ENCODE results near the gene HOXD9.

DNA sequence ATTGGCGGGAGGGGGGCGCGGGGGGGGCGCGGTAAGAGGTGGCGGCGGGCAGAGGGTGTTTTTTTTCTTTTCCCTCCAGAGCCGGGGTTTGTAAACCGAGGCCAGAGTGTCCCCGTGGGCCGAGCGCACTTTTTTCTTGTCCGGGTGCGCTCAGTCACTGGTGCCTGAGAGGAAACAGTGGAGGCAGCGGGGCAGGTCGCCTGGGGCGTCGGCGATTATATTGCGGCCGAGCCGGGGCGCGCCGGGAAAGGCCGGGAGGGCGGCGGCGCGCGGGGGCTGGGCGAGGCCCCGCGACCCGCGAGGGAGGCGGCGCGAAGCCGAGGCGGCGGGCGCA is 7.3 kb downstream of the HOXD9 start:
- TF ChIP-seq, protein P1, sequence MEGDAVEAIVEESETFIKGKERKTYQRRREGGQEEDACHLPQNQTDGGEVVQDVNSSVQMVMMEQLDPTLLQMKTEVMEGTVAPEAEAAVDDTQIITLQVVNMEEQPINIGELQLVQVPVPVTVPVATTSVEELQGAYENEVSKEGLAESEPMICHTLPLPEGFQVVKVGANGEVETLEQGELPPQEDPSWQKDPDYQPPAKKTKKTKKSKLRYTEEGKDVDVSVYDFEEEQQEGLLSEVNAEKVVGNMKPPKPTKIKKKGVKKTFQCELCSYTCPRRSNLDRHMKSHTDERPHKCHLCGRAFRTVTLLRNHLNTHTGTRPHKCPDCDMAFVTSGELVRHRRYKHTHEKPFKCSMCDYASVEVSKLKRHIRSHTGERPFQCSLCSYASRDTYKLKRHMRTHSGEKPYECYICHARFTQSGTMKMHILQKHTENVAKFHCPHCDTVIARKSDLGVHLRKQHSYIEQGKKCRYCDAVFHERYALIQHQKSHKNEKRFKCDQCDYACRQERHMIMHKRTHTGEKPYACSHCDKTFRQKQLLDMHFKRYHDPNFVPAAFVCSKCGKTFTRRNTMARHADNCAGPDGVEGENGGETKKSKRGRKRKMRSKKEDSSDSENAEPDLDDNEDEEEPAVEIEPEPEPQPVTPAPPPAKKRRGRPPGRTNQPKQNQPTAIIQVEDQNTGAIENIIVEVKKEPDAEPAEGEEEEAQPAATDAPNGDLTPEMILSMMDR (IDR thresholded peaks at IDR 0.05): no peak
- TF ChIP-seq POLR2A (IDR thresholded peaks at IDR 0.05): no peak

All from body of pancreas (tissue), 4 donors.